Suprapubic skin (tissue), 3 donors: Measurements from ENCODE around the gene IRF2BP2.

Experiments used
- CTCF ChIP-seq, 2 donors: fragments of 200-600 bp in 1 of 2; fragments of 450-650 bp in 1 of 2; sonication (generic) in 1 of 2; IDR thresholded peaks; one replicate each; pipeline ENCODE4 v1.5.1; 2016 to 2019; ENCODE audit warnings: antibody characterized with exemption in 2 of 2, mild to moderate bottlenecking in 1 of 2, moderate library complexity in 1 of 2
- EP300 ChIP-seq: sonication (generic); formaldehyde crosslinking; IDR thresholded peaks from one replicate; pipeline ENCODE4 v1.6.1; 2017; ENCODE audit warnings: antibody characterized with exemption

GRCh38 chr1:234631721-234632125, 21.7 kb upstream of the IRF2BP2 start:
- no peak for TF ChIP-seq CTCF (IDR thresholded peaks at IDR 0.05)
- no peak for TF ChIP-seq EP300
